Measurements from ENCODE around the gene GNG5.
"Not testable (repeated sequence)": the region's sequence is repeated elsewhere in the genome, so short reads cannot be mapped to it uniquely, and the experiment has no call there.

Gene GNG5

DNA sequence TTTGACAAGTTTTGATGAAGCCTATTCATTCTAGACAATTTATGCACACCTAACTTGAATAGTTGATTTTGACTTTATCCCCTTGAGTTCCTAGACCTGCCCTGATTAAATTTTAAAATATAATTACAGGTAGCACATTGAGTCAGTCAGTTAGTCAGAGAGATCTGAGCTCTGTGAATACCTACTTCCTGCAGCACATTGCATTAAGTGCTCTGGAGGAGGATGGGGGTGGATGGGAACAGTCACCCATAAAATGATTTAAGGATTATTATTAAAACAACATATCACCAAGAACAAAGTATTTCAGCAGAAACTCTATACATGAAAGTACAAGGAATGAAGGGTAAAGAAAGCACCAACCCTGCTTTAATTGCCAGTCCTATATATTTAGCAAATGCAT is 39.1 kb downstream of the GNG5 start:
- Histone ChIP-seq H3K4me3 (replicated peaks; ENCODE audit: low read depth, low read length) (no peak overlapping the region), H3K36me3 (ENCODE audit: control insufficient read depth, insufficient read depth, low read length) (no peaks in the 10 kb centered on the region), H3K27me3 (replicated peaks; ENCODE audit: control insufficient read depth, insufficient read depth, low read length) (no peaks in the 10 kb centered on the region; the same call in 1 of the 2 replicates)
- no peak for TF ChIP-seq CTCF (IDR thresholded peaks at IDR 0.05; ENCODE audit: insufficient read depth, low read length, poor library complexity, severe bottlenecking)
- no peak for DNase-seq (ENCODE audit: extremely low read depth, insufficient read length)

- no peak for TF ChIP-seq CTCF (IDR thresholded peaks at IDR 0.05; ENCODE audit: insufficient read depth, low read length, poor library complexity, severe bottlenecking)
- H3K36me3 ChIP-seq (ENCODE audit: control insufficient read depth, insufficient read depth, low read length): no peaks in the 10 kb centered on the region
- no peak overlapping the region for H3K4me3 ChIP-seq (replicated peaks; ENCODE audit: low read depth, low read length)
- DNase-seq (ENCODE audit: extremely low read depth, insufficient read length): no peak
- no peaks in the 10 kb centered on the region; the same call in 1 of the 2 replicates for H3K27me3 ChIP-seq (replicated peaks; ENCODE audit: control insufficient read depth, insufficient read depth, low read length)
Measured at GRCh38 chr1:84462118-84462517, 44.3 kb downstream of the GNG5 start.

DNA sequence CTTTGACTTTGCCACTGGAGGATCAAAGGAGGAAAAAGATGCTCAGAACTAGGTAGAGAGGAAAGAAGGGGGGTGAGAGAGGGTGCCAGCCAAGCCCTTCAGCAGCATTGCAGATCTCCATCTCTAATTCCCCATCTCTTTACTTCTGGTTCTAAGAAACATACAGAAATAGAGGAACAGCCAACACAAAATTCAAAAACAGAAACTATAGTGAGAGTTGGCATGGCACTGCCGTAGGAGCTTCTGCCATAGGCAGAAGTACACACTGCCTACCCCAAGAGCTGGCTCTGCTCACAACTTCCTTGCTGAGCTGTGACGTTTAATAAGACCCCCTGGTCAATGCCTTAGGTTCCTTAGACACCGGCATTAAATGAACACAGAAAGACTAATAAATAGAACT is 53.9 kb downstream of the GNG5 start:
- H3K27me3 ChIP-seq (replicated peaks; ENCODE audit: control insufficient read depth, insufficient read depth, low read length): no peaks in the 10 kb centered on the region

GRCh38 chr1:84450910-84451309 is 55.5 kb downstream of the GNG5 start:
- no peak for TF ChIP-seq CTCF (IDR thresholded peaks at IDR 0.05; ENCODE audit: insufficient read depth, low read length, poor library complexity, severe bottlenecking)
- Histone ChIP-seq H3K27me3 (replicated peaks; ENCODE audit: control insufficient read depth, insufficient read depth, low read length) (no peaks in the 10 kb centered on the region), H3K4me3 (replicated peaks; ENCODE audit: low read depth, low read length) (no peak overlapping the region), H3K36me3 (ENCODE audit: control insufficient read depth, insufficient read depth, low read length) (no peaks in the 10 kb centered on the region)
- no peak for DNase-seq (ENCODE audit: extremely low read depth, insufficient read length)

More for the DNA sequence above, 53.9 kb downstream of the GNG5 start:
- no peak for TF ChIP-seq CTCF (IDR thresholded peaks at IDR 0.05; ENCODE audit: insufficient read depth, low read length, poor library complexity, severe bottlenecking)
- H3K4me3 ChIP-seq (replicated peaks; ENCODE audit: low read depth, low read length): no peak overlapping the region
- no peak for DNase-seq (ENCODE audit: extremely low read depth, insufficient read length)
- H3K36me3 ChIP-seq (ENCODE audit: control insufficient read depth, insufficient read depth, low read length): no peaks in the 10 kb centered on the region

GRCh38 chr1:84448704-84449103 is 57.7 kb downstream of the GNG5 start:
- H3K36me3 ChIP-seq (ENCODE audit: control insufficient read depth, insufficient read depth, low read length); H3K27me3 ChIP-seq (replicated peaks; ENCODE audit: control insufficient read depth, insufficient read depth, low read length); DNase-seq (ENCODE audit: extremely low read depth, insufficient read length); H3K4me3 ChIP-seq (replicated peaks; ENCODE audit: low read depth, low read length): not testable (repeated sequence)
